ENCODE results near the gene COLEC11. TPM values are rescaled to one million over a fixed set of nuclear protein-coding genes. Genes with fewer than 3 reads are reported as not detected.

Gene COLEC11
- total RNA-seq, 2 experiments from 2014 or later: 0.31 TPM; not detected in 1

GRCh38 chr2:3620834-3621233, 25.9 kb downstream of the COLEC11 start:
- Mint-ChIP-seq H3K9me3 (peaks cover 6% of the 10 kb centered on the region), H3K36me3 (no peaks in the 10 kb centered on the region), H3K4me1 (ENCODE audit: low read depth) (no peaks in the 10 kb centered on the region), H3K4me3 (no peak overlapping the region), H3K27me3 (no peaks in the 10 kb centered on the region), H3K27ac (no peak overlapping the region)
- CTCF ChIA-PET: interaction anchor here (0.6 kb wide), 1 partner anchor 179 kb away, joined by 3 read pairs; no protein-coding TSS in a partner anchor
- DNase-seq: no peak
- intact Hi-C loops (cut with micrococcal nuclease): no loop called here
- POLR2A ChIA-PET: no interaction called here

- H3K4me1 Mint-ChIP-seq (ENCODE audit: low read depth): no peaks in the 10 kb centered on the region
- ChIA-PET CTCF (no interaction called here), POLR2A (no interaction called here)
- intact Hi-C loops (cut with micrococcal nuclease): no loop called here
- no peak overlapping the region for H3K27ac Mint-ChIP-seq
- no peaks in the 10 kb centered on the region for H3K9me3 Mint-ChIP-seq
- H3K27me3 Mint-ChIP-seq: peaks cover 4% of the 10 kb centered on the region
- H3K36me3 Mint-ChIP-seq: no peaks in the 10 kb centered on the region
- no peak for DNase-seq
- no peak overlapping the region for H3K4me3 Mint-ChIP-seq
Observed at GRCh38 chr2:3622967-3623366, 28.1 kb downstream of the COLEC11 start.

- no peaks in the 10 kb centered on the region for H3K36me3 Mint-ChIP-seq
- no peaks in the 10 kb centered on the region for H3K4me1 Mint-ChIP-seq (ENCODE audit: low read depth)
- CTCF ChIA-PET: no interaction called here
- no peak overlapping the region for H3K27ac Mint-ChIP-seq
- peak; percentile 5 for DNase-seq
- intact Hi-C loops (cut with micrococcal nuclease): no loop called here
- peaks cover 4% of the 10 kb centered on the region for H3K27me3 Mint-ChIP-seq
- POLR2A ChIA-PET: no interaction called here
- H3K4me3 Mint-ChIP-seq: no peak overlapping the region
- no peaks in the 10 kb centered on the region for H3K9me3 Mint-ChIP-seq
Observed at GRCh38 chr2:3624059-3624794, 29.3 kb downstream of the COLEC11 start.

- ChIA-PET POLR2A (no interaction called here), CTCF (no interaction called here)
- H3K27ac Mint-ChIP-seq: no peak overlapping the region
- peaks cover 4% of the 10 kb centered on the region for H3K27me3 Mint-ChIP-seq
- peak; percentile 5 for DNase-seq
- no peaks in the 10 kb centered on the region for H3K9me3 Mint-ChIP-seq
- H3K4me1 Mint-ChIP-seq (ENCODE audit: low read depth): no peaks in the 10 kb centered on the region
- H3K4me3 Mint-ChIP-seq: no peak overlapping the region
- no peaks in the 10 kb centered on the region for H3K36me3 Mint-ChIP-seq
- intact Hi-C loops (cut with micrococcal nuclease): no loop called here
Observed at GRCh38 chr2:3625186-3625585, 30.3 kb downstream of the COLEC11 start.

GRCh38 chr2:3626118-3626811, 31.4 kb downstream of the COLEC11 start:
- H3K27me3 Mint-ChIP-seq: peaks cover 4% of the 10 kb centered on the region
- no peak overlapping the region for H3K4me3 Mint-ChIP-seq
- H3K36me3 Mint-ChIP-seq: no peaks in the 10 kb centered on the region
- ChIA-PET CTCF (no interaction called here), POLR2A (no interaction called here)
- DNase-seq: peak; percentile 1
- H3K27ac Mint-ChIP-seq: no peak overlapping the region
- no peaks in the 10 kb centered on the region for H3K4me1 Mint-ChIP-seq (ENCODE audit: low read depth)
- no peaks in the 10 kb centered on the region for H3K9me3 Mint-ChIP-seq
- intact Hi-C loops (cut with micrococcal nuclease): no loop called here

- Mint-ChIP-seq H3K9me3 (no peaks in the 10 kb centered on the region), H3K27ac (no peak overlapping the region), H3K27me3 (peaks cover 4% of the 10 kb centered on the region), H3K4me1 (ENCODE audit: low read depth) (no peaks in the 10 kb centered on the region), H3K4me3 (no peak overlapping the region), H3K36me3 (no peaks in the 10 kb centered on the region)
- intact Hi-C loops (cut with micrococcal nuclease): no loop called here
- ChIA-PET CTCF (no interaction called here), POLR2A (no interaction called here)
- DNase-seq: peak; percentile 6
Observed at GRCh38 chr2:3626812-3627499, 32.0 kb downstream of the COLEC11 start.

- ChIA-PET CTCF (no interaction called here), POLR2A (no interaction called here)
- H3K27me3 Mint-ChIP-seq: peaks cover 4% of the 10 kb centered on the region
- no peak overlapping the region for H3K27ac Mint-ChIP-seq
- no peak overlapping the region for H3K4me3 Mint-ChIP-seq
- H3K4me1 Mint-ChIP-seq (ENCODE audit: low read depth): no peaks in the 10 kb centered on the region
- no peaks in the 10 kb centered on the region for H3K9me3 Mint-ChIP-seq
- intact Hi-C loops (cut with micrococcal nuclease): no loop called here
- DNase-seq: peak; percentile 5
- H3K36me3 Mint-ChIP-seq: no peaks in the 10 kb centered on the region
Observed at GRCh38 chr2:3627500-3628100, 32.7 kb downstream of the COLEC11 start.

- peak; percentile 1 for DNase-seq
- intact Hi-C loops (cut with micrococcal nuclease): no loop called here
- H3K4me1 Mint-ChIP-seq (ENCODE audit: low read depth): no peaks in the 10 kb centered on the region
- no peak overlapping the region for H3K4me3 Mint-ChIP-seq
- no peaks in the 10 kb centered on the region for H3K36me3 Mint-ChIP-seq
- no peak overlapping the region for H3K27ac Mint-ChIP-seq
- ChIA-PET POLR2A (no interaction called here), CTCF (no interaction called here)
- H3K9me3 Mint-ChIP-seq: no peaks in the 10 kb centered on the region
- peaks cover 4% of the 10 kb centered on the region for H3K27me3 Mint-ChIP-seq
Observed at GRCh38 chr2:3628241-3628679, 33.3 kb downstream of the COLEC11 start.

GRCh38 chr2:3628800-3629199, 33.9 kb downstream of the COLEC11 start:
- Mint-ChIP-seq H3K9me3 (no peaks in the 10 kb centered on the region), H3K27me3 (peaks cover 4% of the 10 kb centered on the region), H3K36me3 (no peaks in the 10 kb centered on the region), H3K27ac (no peak overlapping the region), H3K4me3 (no peak overlapping the region), H3K4me1 (ENCODE audit: low read depth) (no peaks in the 10 kb centered on the region)
- ChIA-PET POLR2A (no interaction called here), CTCF (no interaction called here)
- intact Hi-C loops (cut with micrococcal nuclease): no loop called here
- peak; percentile 20 for DNase-seq

GRCh38 chr2:3630631-3631030, 35.7 kb downstream of the COLEC11 start:
- H3K36me3 Mint-ChIP-seq: no peaks in the 10 kb centered on the region
- no peak overlapping the region for H3K4me3 Mint-ChIP-seq
- ChIA-PET CTCF (no interaction called here), POLR2A (no interaction called here)
- intact Hi-C loops (cut with micrococcal nuclease): no loop called here
- peaks cover 4% of the 10 kb centered on the region for H3K27me3 Mint-ChIP-seq
- DNase-seq: no peak
- H3K4me1 Mint-ChIP-seq (ENCODE audit: low read depth): no peaks in the 10 kb centered on the region
- H3K27ac Mint-ChIP-seq: no peak overlapping the region
- no peaks in the 10 kb centered on the region for H3K9me3 Mint-ChIP-seq

- POLR2A ChIA-PET: no interaction called here
- H3K9me3 Mint-ChIP-seq: no peaks in the 10 kb centered on the region
- H3K27ac Mint-ChIP-seq: no peak overlapping the region
- DNase-seq: no peak
- H3K4me3 Mint-ChIP-seq: no peak overlapping the region
- CTCF ChIA-PET: no interaction called here
- peaks cover 4% of the 10 kb centered on the region for H3K27me3 Mint-ChIP-seq
- no peaks in the 10 kb centered on the region for H3K36me3 Mint-ChIP-seq
- no peaks in the 10 kb centered on the region for H3K4me1 Mint-ChIP-seq (ENCODE audit: low read depth)
- intact Hi-C loops (cut with micrococcal nuclease): no loop called here
Observed at GRCh38 chr2:3631161-3631850, 36.4 kb downstream of the COLEC11 start.

Measured in activated CD4-positive, alpha-beta memory T cell treated with anti-CD3 and anti-CD28 coated beads for 36 hours (primary cell).